Epithelial cell of proximal tubule (primary cell): ENCODE results near the gene PRKAR1B. TPM values are rescaled to one million over a fixed set of nuclear protein-coding genes. Genes with fewer than 3 reads are reported as not detected.
"Not testable (repeated sequence)": the region's sequence is repeated elsewhere in the genome, so short reads cannot be mapped to it uniquely, and the experiment has no call there.

Experiments used
- DNase-seq: peaks from one replicate; pipeline ENCODE4 v3.0.0-alpha.2; 2011; ENCODE audit warnings: low read depth
- H3K4me3 ChIP-seq: 2 replicates; pipeline ENCODE4 v1.5.1; 2011; ENCODE audit warnings: low read depth, mild to moderate bottlenecking, low read length
- CTCF ChIP-seq: conservative IDR thresholded peaks from 2 replicates; pipeline ENCODE4 v1.5.1; 2012; ENCODE audit warnings: low read depth, mild to moderate bottlenecking, low read length
- total RNA-seq: library from RNA; depleted of rRNA; stranded (reverse); fragments of >200 nt; gene quantifications from 2 replicates; pipeline ENCODE4 v1.2.3, GENCODE V29; 2015

The PRKAR1B gene
- total RNA-seq, 1 donor from 2014 or later, result 12.2 TPM

GRCh38 chr7:753190-753589 lies 26.1 kb upstream of the PRKAR1B start:
- TF ChIP-seq CTCF, result no peak
- no peak overlapping the region for H3K4me3 ChIP-seq
- DNase-seq, result no peak

- H3K4me3 ChIP-seq, DNase-seq: not testable (repeated sequence)
Observed at GRCh38 chr7:752256-752655, 25.2 kb upstream of the PRKAR1B start.

- H3K4me3 ChIP-seq, result no peak overlapping the region
- DNase-seq, result no peak
- no peak for TF ChIP-seq CTCF
Observed at GRCh38 chr7:751826-752225, 24.7 kb upstream of the PRKAR1B start.

GRCh38 chr7:750111-750905 lies 23.2 kb upstream of the PRKAR1B start:
- no peak for TF ChIP-seq CTCF
- DNase-seq, result no peak
- no peak overlapping the region for H3K4me3 ChIP-seq

- H3K4me3 ChIP-seq, result no peak overlapping the region
- no peak for DNase-seq
- TF ChIP-seq CTCF, result no peak
Observed at GRCh38 chr7:749140-749551, 22.1 kb upstream of the PRKAR1B start.

GRCh38 chr7:748446-748845 lies 21.4 kb upstream of the PRKAR1B start:
- DNase-seq, result no peak
- no peak for TF ChIP-seq CTCF
- H3K4me3 ChIP-seq, result no peak overlapping the region

- DNase-seq, result no peak
- TF ChIP-seq CTCF, result no peak
- no peak overlapping the region for H3K4me3 ChIP-seq
Observed at GRCh38 chr7:747186-747585, 20.1 kb upstream of the PRKAR1B start.
